ENCODE measurements around the gene PPP1R12A. TPM values are rescaled to one million over a fixed set of nuclear protein-coding genes. Genes with fewer than 3 reads are reported as not detected.

PPP1R12A gene
- total and polyA plus RNA-seq, 9 of the 15 experiments (the other 6 are each of a cell fraction or from before 2014, with no cell fraction given) = 26.4 to 119 (median 53.3) TPM

- TF ChIP-seq CEBPZ (IDR thresholded peaks at IDR 0.05; ENCODE audit: borderline replicate concordance, low read depth, low read length) (no peak), KLF13 (tag; IDR thresholded peaks at IDR 0.05; ENCODE audit: borderline replicate concordance, low read depth) (no peak), CCAR2 (IDR thresholded peaks at IDR 0.05; ENCODE audit: low read depth, low read length) (no peak), TSC22D4 (tag; IDR thresholded peaks at IDR 0.05) (no peak), POLR3A (IDR thresholded peaks at IDR 0.05; ENCODE audit: borderline replicate concordance, extremely low read depth, insufficient read depth, insufficient read length) (no peak), TEAD2 (tag; IDR thresholded peaks at IDR 0.05) (no peak), ZNF639 (CRISPR knock-in tag; conservative IDR thresholded peaks at IDR 0.05 in 1 of 2, IDR thresholded peaks at IDR 0.05 in 1 of 2) (no peak)
These were observed 50.4 kb downstream of the PPP1R12A start (continued) for GRCh38 chr12:79884401-79885006.

All from K562 (cell line).